Measurements from ENCODE around the gene SESTD1.
A peak's percentile ranks its signal among the peaks of the same experiment; 100 is the strongest.

Gene SESTD1

DNA sequence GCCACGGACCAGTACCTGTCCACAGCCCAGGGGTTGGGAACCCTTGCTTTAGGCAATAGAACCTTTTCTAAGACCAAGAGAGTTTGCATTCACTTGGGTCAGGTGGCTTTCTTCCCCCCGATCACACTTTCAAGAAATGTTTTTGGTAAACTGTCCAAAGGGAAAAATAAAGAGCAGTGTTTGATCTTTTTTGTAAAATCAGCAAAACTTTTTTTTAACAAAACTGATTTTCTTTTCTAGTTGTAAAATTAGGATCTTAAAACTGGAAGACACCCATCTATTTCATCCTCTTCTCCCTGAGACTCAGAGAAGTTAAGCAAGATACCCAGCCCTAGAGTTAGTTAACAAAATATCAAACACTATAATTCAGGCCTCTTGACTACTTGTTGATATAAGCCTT, 6.1 kb upstream of the SESTD1 start:
- H3K4me3 ChIP-seq (ENCODE audit: low read depth, low read length) = no peak overlapping the region
- no peaks in the 10 kb centered on the region for H3K27me3 ChIP-seq
- H3K36me3 ChIP-seq = no peaks in the 10 kb centered on the region
- H3K4me1 ChIP-seq = no peaks in the 10 kb centered on the region
- DNase-seq = no peak
- TF ChIP-seq, protein P1, sequence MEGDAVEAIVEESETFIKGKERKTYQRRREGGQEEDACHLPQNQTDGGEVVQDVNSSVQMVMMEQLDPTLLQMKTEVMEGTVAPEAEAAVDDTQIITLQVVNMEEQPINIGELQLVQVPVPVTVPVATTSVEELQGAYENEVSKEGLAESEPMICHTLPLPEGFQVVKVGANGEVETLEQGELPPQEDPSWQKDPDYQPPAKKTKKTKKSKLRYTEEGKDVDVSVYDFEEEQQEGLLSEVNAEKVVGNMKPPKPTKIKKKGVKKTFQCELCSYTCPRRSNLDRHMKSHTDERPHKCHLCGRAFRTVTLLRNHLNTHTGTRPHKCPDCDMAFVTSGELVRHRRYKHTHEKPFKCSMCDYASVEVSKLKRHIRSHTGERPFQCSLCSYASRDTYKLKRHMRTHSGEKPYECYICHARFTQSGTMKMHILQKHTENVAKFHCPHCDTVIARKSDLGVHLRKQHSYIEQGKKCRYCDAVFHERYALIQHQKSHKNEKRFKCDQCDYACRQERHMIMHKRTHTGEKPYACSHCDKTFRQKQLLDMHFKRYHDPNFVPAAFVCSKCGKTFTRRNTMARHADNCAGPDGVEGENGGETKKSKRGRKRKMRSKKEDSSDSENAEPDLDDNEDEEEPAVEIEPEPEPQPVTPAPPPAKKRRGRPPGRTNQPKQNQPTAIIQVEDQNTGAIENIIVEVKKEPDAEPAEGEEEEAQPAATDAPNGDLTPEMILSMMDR (IDR thresholded peaks at IDR 0.05; ENCODE audit: low read depth, low read length) = no peak
- H3K9me3 ChIP-seq = no peaks in the 10 kb centered on the region

DNA sequence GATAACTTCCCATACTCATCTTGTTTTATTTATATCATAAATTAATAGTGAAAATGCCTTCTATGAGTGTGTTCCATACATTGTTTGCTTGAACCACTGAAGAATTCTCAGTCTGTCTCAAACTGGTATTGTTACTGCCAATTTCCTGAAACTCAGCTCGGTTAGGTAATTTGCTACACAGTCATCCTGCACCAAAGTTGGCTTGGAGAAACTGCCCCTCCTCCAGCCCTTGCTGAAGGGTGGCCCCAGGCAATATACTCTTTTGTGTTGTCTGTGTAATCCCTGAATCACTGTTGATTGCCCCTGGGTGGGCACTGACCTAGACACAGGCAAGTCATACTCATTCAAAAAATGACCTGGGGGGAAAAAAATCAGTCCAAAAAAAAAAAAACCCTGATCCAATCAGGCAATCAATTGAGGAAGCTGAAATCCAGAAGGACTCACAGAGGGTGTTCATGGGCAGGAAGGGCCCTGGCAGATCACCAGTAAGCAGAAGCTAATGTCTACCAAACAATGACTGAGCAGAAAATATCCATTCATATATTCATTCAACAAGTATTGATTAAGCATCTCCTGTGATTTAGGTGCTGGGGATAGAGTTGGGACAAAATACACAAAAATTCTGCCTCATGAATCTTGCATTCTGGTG, 3.8 kb upstream of the SESTD1 start:
- H3K9me3 ChIP-seq = no peaks in the 10 kb centered on the region
- no peak for DNase-seq
- TF ChIP-seq, protein P1 (IDR thresholded peaks at IDR 0.05; ENCODE audit: low read depth, low read length) = no peak
- no peaks in the 10 kb centered on the region for H3K4me1 ChIP-seq
- H3K36me3 ChIP-seq = no peaks in the 10 kb centered on the region
- no peak overlapping the region for H3K4me3 ChIP-seq (ENCODE audit: low read depth, low read length)
- peaks cover 12% of the 10 kb centered on the region for H3K27me3 ChIP-seq

DNA sequence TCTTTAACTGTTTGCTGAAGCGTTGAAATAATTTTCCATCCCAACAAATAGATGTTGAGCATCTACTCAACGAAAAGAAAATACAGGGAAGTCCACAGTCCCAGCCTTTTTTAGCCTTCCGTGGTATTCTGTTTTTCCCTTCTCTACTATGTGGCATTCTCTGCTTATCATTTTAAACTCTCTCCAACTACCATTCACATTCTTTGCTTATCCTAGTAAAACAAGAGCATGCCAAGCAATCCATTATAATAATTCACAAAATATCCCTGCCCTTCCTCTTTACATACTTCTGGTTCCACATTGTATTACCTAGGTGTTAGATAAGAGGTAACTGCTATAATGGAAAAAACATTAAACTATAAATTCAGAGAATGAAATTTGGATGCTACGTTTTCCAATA, 1.6 kb upstream of the SESTD1 start:
- H3K36me3 ChIP-seq = no peaks in the 10 kb centered on the region
- no peaks in the 10 kb centered on the region for H3K4me1 ChIP-seq
- no peak overlapping the region for H3K4me3 ChIP-seq (ENCODE audit: low read depth, low read length)
- peaks cover 18% of the 10 kb centered on the region for H3K27me3 ChIP-seq
- no peak for DNase-seq
- no peaks in the 10 kb centered on the region for H3K9me3 ChIP-seq
- TF ChIP-seq, protein P1 (IDR thresholded peaks at IDR 0.05; ENCODE audit: low read depth, low read length) = no peak

DNA sequence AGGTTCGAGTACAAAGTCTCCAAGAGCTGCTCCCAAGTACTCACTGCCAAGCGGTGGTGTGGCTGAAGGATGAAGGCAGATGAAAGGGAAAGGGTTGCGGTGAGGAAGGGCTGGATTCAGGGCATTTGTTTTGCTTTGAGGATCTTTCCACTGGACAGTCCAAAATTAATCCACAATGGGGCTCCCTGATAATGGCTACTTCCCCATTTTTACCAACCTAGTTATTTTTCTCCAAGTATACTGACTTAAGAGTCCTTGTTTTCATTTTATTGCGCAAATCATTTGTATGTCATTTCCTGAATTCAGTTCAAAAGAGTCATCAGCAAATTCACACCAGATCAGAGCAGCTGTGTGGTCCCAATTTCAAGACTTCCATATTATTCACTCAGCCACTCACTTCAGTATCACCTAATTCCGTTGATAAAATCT, 464 bp upstream of the SESTD1 start:
- DNase-seq = no peak
- Histone ChIP-seq H3K4me1 (no peaks in the 10 kb centered on the region), H3K36me3 (no peaks in the 10 kb centered on the region), H3K4me3 (ENCODE audit: low read depth, low read length) (no peak overlapping the region), H3K9me3 (no peaks in the 10 kb centered on the region), H3K27me3 (peaks cover 18% of the 10 kb centered on the region)
- TF ChIP-seq, protein P1 (IDR thresholded peaks at IDR 0.05; ENCODE audit: low read depth, low read length) = no peak

DNA sequence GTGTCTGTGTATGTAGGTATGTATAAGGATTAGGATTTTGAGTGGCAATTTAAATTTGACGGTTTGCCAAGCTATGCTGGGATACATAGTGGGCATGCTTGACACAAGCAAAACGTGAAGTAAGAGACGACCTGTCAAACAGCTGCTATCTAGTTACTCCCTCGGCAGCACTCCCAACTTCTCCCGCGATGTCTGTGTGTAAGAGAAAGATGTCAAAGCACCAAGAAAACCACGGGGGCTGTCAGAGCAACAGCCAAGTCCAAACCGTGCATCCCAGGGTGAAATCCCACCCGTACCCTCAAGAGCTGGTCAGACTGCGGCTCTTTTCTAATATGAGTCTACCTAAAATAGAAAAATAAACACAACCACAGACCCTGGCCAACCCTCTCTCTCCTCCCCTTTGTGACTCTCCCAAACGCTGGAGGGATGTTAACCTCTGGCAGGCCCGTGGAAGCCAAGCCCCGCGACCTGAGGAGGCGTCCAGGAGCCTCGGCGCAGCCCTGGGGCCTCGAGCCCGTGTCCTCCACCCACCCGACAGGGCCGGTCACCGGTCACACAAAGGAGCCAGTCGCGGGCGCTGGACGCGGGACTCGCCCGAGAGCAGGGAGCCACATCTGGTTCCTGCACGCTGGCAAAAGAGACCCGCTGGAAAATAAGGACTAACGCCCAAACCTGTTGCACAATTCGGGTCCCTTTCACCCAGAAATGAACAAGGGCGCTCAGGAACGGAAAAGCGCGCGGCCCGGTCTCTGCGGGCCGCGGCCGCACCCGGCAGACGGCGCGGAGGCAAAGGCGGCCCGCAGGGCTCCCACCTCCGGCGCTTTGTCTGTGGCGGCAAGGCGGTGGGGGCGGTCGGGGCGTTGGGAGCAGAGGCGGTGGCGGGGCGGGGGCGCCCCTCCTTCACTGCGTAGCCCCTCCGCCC, 925 bp downstream of the SESTD1 start:
- no peaks in the 10 kb centered on the region for H3K4me1 ChIP-seq
- no peaks in the 10 kb centered on the region for H3K36me3 ChIP-seq
- no peak for DNase-seq
- H3K4me3 ChIP-seq (ENCODE audit: low read depth, low read length) = peak overlapping the region; percentile 50
- peaks cover 18% of the 10 kb centered on the region for H3K27me3 ChIP-seq
- TF ChIP-seq, protein P1 (IDR thresholded peaks at IDR 0.05; ENCODE audit: low read depth, low read length) = no peak
- H3K9me3 ChIP-seq = no peaks in the 10 kb centered on the region

DNA sequence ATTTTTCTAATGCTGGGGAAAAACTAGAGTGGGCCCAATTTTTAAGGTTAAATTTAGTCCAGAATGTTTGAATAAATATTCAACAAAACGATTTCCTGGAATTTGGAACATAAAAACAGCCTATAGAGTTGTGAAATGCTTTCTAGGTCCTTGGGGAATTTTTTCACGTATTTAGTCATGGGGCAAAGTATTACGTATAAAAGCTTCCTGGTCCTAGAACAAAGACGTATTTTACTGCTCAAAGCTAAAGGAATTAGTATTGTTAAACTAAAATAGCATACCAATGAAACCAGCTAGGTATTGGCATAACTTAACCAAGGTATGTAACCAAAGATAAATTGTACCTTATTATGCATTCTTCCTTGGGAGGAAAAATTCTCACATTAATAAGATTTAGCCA, 1.6 kb downstream of the SESTD1 start:
- Histone ChIP-seq H3K27me3 (peaks cover 18% of the 10 kb centered on the region), H3K36me3 (no peaks in the 10 kb centered on the region), H3K9me3 (no peaks in the 10 kb centered on the region), H3K4me3 (ENCODE audit: low read depth, low read length) (no peak overlapping the region), H3K4me1 (no peaks in the 10 kb centered on the region)
- no peak for DNase-seq
- TF ChIP-seq, protein P1 (IDR thresholded peaks at IDR 0.05; ENCODE audit: low read depth, low read length) = no peak
